HepG2 (cell line): ENCODE results near the gene MAST1. TPM values are rescaled to one million over a fixed set of nuclear protein-coding genes. Genes with fewer than 3 reads are reported as not detected.

Source experiments
- ATAC-seq: fragments of 200-7000 bp; cut with Tn5 transposase; 3 replicates; pipeline ENCODE4 v1.9.1; 2020; ENCODE audit warnings: mild to moderate bottlenecking, moderate library complexity
- BruUV-seq: library from RNA; stranded (reverse); fragments of 400-500 nt; replicated peaks from 2 replicates; lab custom pipeline; 2021; lab: Mats Ljungman, UMichigan
- CTCF ChIA-PET: fragments of 300-600 bp; formaldehyde crosslinking; extraction: SDS; loops from one replicate; lab custom pipeline; 2021; ENCODE audit warnings: low total read pairs, inconsistent platforms, low intra/inter-chr PET ratio; lab: Yijun Ruan, JAX
- POLR2A ChIA-PET: fragments of 350-600 bp; sonication (Branson Sonifier 250); formaldehyde crosslinking; loops from one replicate; lab custom pipeline; 2020; ENCODE audit warnings: antibody characterized with exemption, inconsistent platforms; lab: Yijun Ruan, JAX
- DNase-seq: peaks from one replicate; pipeline ENCODE4 v3.0.0-alpha.2; 2015; ENCODE audit warnings: low spot score
- FAIRE-seq: peaks from 3 replicates; lab custom pipeline; 2011; peaks lifted over from hg19 to GRCh38; lab: Jason Lieb, UNC
- H2AFZ ChIP-seq: one replicate; pipeline ENCODE4 v1.6.1; 2011; ENCODE audit warnings: low read length, inconsistent platforms
- H3K27ac ChIP-seq: fragments of 300-600 bp; 3 replicates; pipeline ENCODE4 v1.8.0; 2011; ENCODE audit warnings: mixed run types, mild to moderate bottlenecking, mixed read lengths, low read length, inconsistent platforms; ENCODE audit not compliant: insufficient read depth; ENCODE audit errors: extremely low read length
- H3K27me3 ChIP-seq, 2 experiments: fragments of 200-600 bp in 1 of 2; 2 replicates in 1 of 2; 3 replicates in 1 of 2; pipeline versions ENCODE4 v1.6.0 to v1.8.0; 2011; ENCODE audit warnings: low read length in 2 of 2, mild to moderate bottlenecking in 2 of 2, moderate library complexity in 2 of 2, inconsistent platforms in 1 of 2; ENCODE audit not compliant: insufficient read depth in 2 of 2, control insufficient read depth in 1 of 2
- H3K36me3 ChIP-seq, 2 experiments: fragments of 200-600 bp in 1 of 2; replicated peaks in 1 of 2; 2 replicates in 1 of 2; 3 replicates in 1 of 2; pipeline versions ENCODE4 v1.5.1 to v1.8.0; 2011; ENCODE audit warnings: low read length in 2 of 2, inconsistent platforms in 1 of 2; ENCODE audit not compliant: insufficient read depth in 2 of 2, control insufficient read depth in 1 of 2
- H3K4me1 ChIP-seq: 2 replicates; pipeline ENCODE4 v1.5.1; 2012; ENCODE audit warnings: low read length, inconsistent platforms; ENCODE audit not compliant: insufficient read depth
- H3K4me2 ChIP-seq: 2 replicates; pipeline ENCODE4 v1.6.0; 2011; ENCODE audit warnings: low read depth, low read length, inconsistent platforms
- H3K4me3 ChIP-seq, 3 experiments: fragments of 200-600 bp in 1 of 3; sonication (generic), shearing (Covaris generic) in 1 of 3; replicated peaks in 1 of 3; 2 replicates each; pipeline ENCODE4 v1.5.1; 2011 to 2016; ENCODE audit warnings: low read length in 3 of 3, inconsistent platforms in 2 of 3, low read depth in 2 of 3, mild to moderate bottlenecking in 2 of 3, control low read depth in 1 of 3, mixed read lengths in 1 of 3; ENCODE audit not compliant: insufficient read depth in 1 of 3
- H3K79me2 ChIP-seq: one replicate; pipeline ENCODE4 v1.6.1; 2011; ENCODE audit warnings: low read length, inconsistent platforms; ENCODE audit not compliant: insufficient read depth
- H3K9ac ChIP-seq: 2 replicates; pipeline ENCODE4 v1.6.0; 2011; ENCODE audit warnings: mild to moderate bottlenecking, low read depth, low read length, inconsistent platforms; ENCODE audit not compliant: insufficient read depth
- H3K9me3 ChIP-seq: 2 replicates; pipeline ENCODE4 v1.5.1; 2012; ENCODE audit warnings: mild to moderate bottlenecking, low read length
- H4K20me1 ChIP-seq: 2 replicates; pipeline ENCODE4 v1.6.0; 2011; ENCODE audit warnings: inconsistent platforms, mild to moderate bottlenecking, low read length, moderate library complexity; ENCODE audit not compliant: insufficient read depth
- AHDC1 ChIP-seq: sonication (generic); formaldehyde crosslinking; IDR thresholded peaks from 2 replicates; pipeline ENCODE4 v1.5.1; 2020; ENCODE audit warnings: mild to moderate bottlenecking, missing genetic modification reagents, borderline replicate concordance
- HMG20A ChIP-seq: IDR thresholded peaks from 2 replicates; pipeline ENCODE4 v1.6.1; 2016; ENCODE audit warnings: borderline replicate concordance
- KDM4B ChIP-seq: sonication (generic); formaldehyde crosslinking; IDR thresholded peaks from 2 replicates; pipeline ENCODE4 v1.4.0; 2020; ENCODE audit warnings: missing genetic modification reagents
- MIXL1 ChIP-seq: IDR thresholded peaks from 2 replicates; pipeline ENCODE4 v1.6.1; 2016
- SAFB2 ChIP-seq: sonication (generic); formaldehyde crosslinking; IDR thresholded peaks from 2 replicates; pipeline ENCODE4 v1.5.1; 2020; ENCODE audit warnings: missing genetic modification reagents, low read depth, mild to moderate bottlenecking, borderline replicate concordance
- YEATS2 ChIP-seq: sonication (generic); formaldehyde crosslinking; IDR thresholded peaks from 2 replicates; pipeline ENCODE4 v1.4.0; 2020; ENCODE audit warnings: missing genetic modification reagents, borderline replicate concordance
- ZNF17 ChIP-seq: sonication (generic); formaldehyde crosslinking; IDR thresholded peaks from 2 replicates; pipeline ENCODE4 v1.5.0; 2020; ENCODE audit warnings: mild to moderate bottlenecking, missing genetic modification reagents
- ZNF354B ChIP-seq: sonication (generic); formaldehyde crosslinking; IDR thresholded peaks from 2 replicates; pipeline ENCODE4 v1.8.0; 2022; ENCODE audit warnings: mild to moderate bottlenecking, missing genetic modification reagents
- ZNF441 ChIP-seq: sonication (generic); formaldehyde crosslinking; IDR thresholded peaks from 2 replicates; pipeline ENCODE4 v1.7.0; 2021; ENCODE audit warnings: missing genetic modification reagents, borderline replicate concordance
- ZNF468 ChIP-seq: sonication (generic); formaldehyde crosslinking; IDR thresholded peaks from 2 replicates; pipeline ENCODE4 v1.8.0; 2022; ENCODE audit warnings: mild to moderate bottlenecking, moderate library complexity, missing genetic modification reagents
- ZNF83 ChIP-seq: sonication (generic); formaldehyde crosslinking; IDR thresholded peaks from 2 replicates; pipeline ENCODE4 v1.4.0; 2020; ENCODE audit warnings: missing genetic modification reagents, mild to moderate bottlenecking, borderline replicate concordance
- WGBS: methylation state at CpG from one replicate; pipeline ENCODE4 v1.1.6; 2017; ENCODE audit warnings: low lambda C conversion rate; 5-methylcytosine and 5-hydroxymethylcytosine counted together
- in situ Hi-C: cut with HindIII; loops from 2 replicates; pipeline ENCODE4 v1.10.0; 2017; ENCODE audit warnings: low pct_unique_long_range_greater_than_20kb; ENCODE audit not compliant: extremely low pct_ligation_motif_present
- intact Hi-C: fragments of 100-400 bp; cut with micrococcal nuclease; formaldehyde crosslinking; loops from one replicate; pipeline ENCODE4 v1.10.0; 2022; ENCODE audit not compliant: unreplicated experiment
- polyA plus RNA-seq, 8 experiments: library from polyadenylated mRNA; depleted of rRNA in 3 of 8; stranded (reverse) in 7 of 8; unstranded in 1 of 8; fragments of >200 nt; fragmentation: Illumina TruSeq in 4 of 8; extraction: Trizol in 4 of 8; gene quantifications; 2 replicates each; pipeline versions ENCODE4 v1.2.1 to v1.2.3, GENCODE V29; 2011 to 2016; ENCODE audit warnings: low read depth in 4 of 8, missing spikeins in 1 of 8, mixed read lengths in 1 of 8; ENCODE audit not compliant: insufficient read depth in 1 of 8
- total RNA-seq, 5 experiments: library from RNA; depleted of rRNA; stranded (reverse); fragments of >200 nt; fragmentation: Illumina TruSeq; extraction: Trizol; gene quantifications; 2 replicates each; pipeline ENCODE4 v1.2.3, GENCODE V29; 2016; ENCODE audit warnings: low read depth in 1 of 5
- TF ChIP-seq, protein P1 (sequence below): sonication (generic); formaldehyde crosslinking; IDR thresholded peaks from 2 replicates; pipeline ENCODE4 v1.4.0; 2020; ENCODE audit warnings: missing genetic modification reagents, mild to moderate bottlenecking, borderline replicate concordance

MAST1 gene
- total and polyA plus RNA-seq, 2 of the 13 experiments (the other 11 are each of a cell fraction or from before 2014, with no cell fraction given): 0.73 to 4.7 TPM

GRCh38 chr19:12792051-12792852 lies 46.1 kb upstream of the MAST1 start (continued):
- no peak for TF ChIP-seq KDM4B (CRISPR knock-in tag)
- TF ChIP-seq ZNF468: no peak

- peak overlapping the region; percentile 81 for H3K27ac ChIP-seq
- peaks cover 49% of the 10 kb centered on the region for H3K4me1 ChIP-seq
- peak overlapping the region; percentile 89 for H3K9ac ChIP-seq
- TSS peak; percentile 53 for BruUV-seq
- ChIA-PET POLR2A (interaction anchor here (0.9 to 3.9 kb wide), 15 partner anchors 8 to 124 kb away, joined by 3 to 124 read pairs (median 14); partner anchors contain the start of genes DHPS, GCDH, GET3 and HOOK2), CTCF (interaction anchor here (1.0 to 2.6 kb wide), 3 partner anchors 15 to 35 kb away, joined by 3 to 6 read pairs (median 3); partner anchors contain the start of gene HOOK2)
- H3K27me3 ChIP-seq: no peaks in the 10 kb centered on the region
- intact Hi-C loops (no loop called here), in situ Hi-C loops (no loop called here)
- H3K36me3 ChIP-seq: 0 out of 5 replicates have a peak, but pooled peaks cover 0 to 1% of the 10 kb centered on the region in 2 experiments
- no peak; the same call in 2 of the 3 replicates for ATAC-seq
- H4K20me1 ChIP-seq: no peaks in the 10 kb centered on the region
- FAIRE-seq: no peak
- H3K4me2 ChIP-seq: peak overlapping the region; percentile 99
- peaks cover 8% of the 10 kb centered on the region for H3K79me2 ChIP-seq
- peak overlapping the region; percentile 77 to 87 (median 78) for H3K4me3 ChIP-seq
- 3% methylated on average over 20 of the region's 22 CpGs for WGBS
- no peak for DNase-seq
- no peak overlapping the region for H2AFZ ChIP-seq
- H3K9me3 ChIP-seq: no peaks in the 10 kb centered on the region
- no peak for TF ChIP-seq YEATS2
- TF ChIP-seq MIXL1: 0 out of 2 replicates have a peak, but pooled peaks have one; percentile 8
- TF ChIP-seq ZNF83 (CRISPR knock-in tag): 0 out of 2 replicates have a peak, but pooled peaks have one; percentile 7
- TF ChIP-seq ZNF17 (CRISPR knock-in tag): no peak
- 0 out of 2 replicates have a peak, but pooled peaks have one; percentile 5 for TF ChIP-seq HMG20A (CRISPR knock-in tag)
- peak; percentile 10; the same call in 1 of the 2 replicates for TF ChIP-seq SAFB2 (CRISPR knock-in tag)
- TF ChIP-seq, protein P1, sequence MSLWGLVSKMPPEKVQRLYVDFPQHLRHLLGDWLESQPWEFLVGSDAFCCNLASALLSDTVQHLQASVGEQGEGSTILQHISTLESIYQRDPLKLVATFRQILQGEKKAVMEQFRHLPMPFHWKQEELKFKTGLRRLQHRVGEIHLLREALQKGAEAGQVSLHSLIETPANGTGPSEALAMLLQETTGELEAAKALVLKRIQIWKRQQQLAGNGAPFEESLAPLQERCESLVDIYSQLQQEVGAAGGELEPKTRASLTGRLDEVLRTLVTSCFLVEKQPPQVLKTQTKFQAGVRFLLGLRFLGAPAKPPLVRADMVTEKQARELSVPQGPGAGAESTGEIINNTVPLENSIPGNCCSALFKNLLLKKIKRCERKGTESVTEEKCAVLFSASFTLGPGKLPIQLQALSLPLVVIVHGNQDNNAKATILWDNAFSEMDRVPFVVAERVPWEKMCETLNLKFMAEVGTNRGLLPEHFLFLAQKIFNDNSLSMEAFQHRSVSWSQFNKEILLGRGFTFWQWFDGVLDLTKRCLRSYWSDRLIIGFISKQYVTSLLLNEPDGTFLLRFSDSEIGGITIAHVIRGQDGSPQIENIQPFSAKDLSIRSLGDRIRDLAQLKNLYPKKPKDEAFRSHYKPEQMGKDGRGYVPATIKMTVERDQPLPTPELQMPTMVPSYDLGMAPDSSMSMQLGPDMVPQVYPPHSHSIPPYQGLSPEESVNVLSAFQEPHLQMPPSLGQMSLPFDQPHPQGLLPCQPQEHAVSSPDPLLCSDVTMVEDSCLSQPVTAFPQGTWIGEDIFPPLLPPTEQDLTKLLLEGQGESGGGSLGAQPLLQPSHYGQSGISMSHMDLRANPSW (CRISPR knock-in tag): no peak
- 0 out of 2 replicates have a peak, but pooled peaks have one; percentile 12 for TF ChIP-seq ZNF354B (CRISPR knock-in tag)
- TF ChIP-seq ZNF441: 0 out of 2 replicates have a peak, but pooled peaks have one; percentile 8
- 0 out of 2 replicates have a peak, but pooled peaks have one; percentile 2 for TF ChIP-seq AHDC1 (CRISPR knock-in tag)
Observed at GRCh38 chr19:12792853-12793289, 45.4 kb upstream of the MAST1 start.
